Subcutaneous adipose tissue (tissue), 4 donors: ENCODE measurements around the gene BRI3. TPM values are rescaled to one million over a fixed set of nuclear protein-coding genes. Genes with fewer than 3 reads are reported as not detected.

ENCODE experiments used
- total RNA-seq, 4 donors: library from RNA; depleted of rRNA; stranded (reverse); fragments of >200 nt; gene quantifications; one replicate each; pipeline ENCODE4 v1.1.0, GENCODE V29; 2016
- TF ChIP-seq, protein P1 (sequence below): fragments of 450-650 bp; IDR thresholded peaks from one replicate; pipeline ENCODE4 v1.5.1; 2016; ENCODE audit warnings: low read depth, mild to moderate bottlenecking, control low read depth, antibody characterized with exemption, moderate library complexity

The BRI3 gene
- total RNA-seq, 4 donors from 2014 or later, result 69.3 to 106 (median 82.5) TPM

DNA sequence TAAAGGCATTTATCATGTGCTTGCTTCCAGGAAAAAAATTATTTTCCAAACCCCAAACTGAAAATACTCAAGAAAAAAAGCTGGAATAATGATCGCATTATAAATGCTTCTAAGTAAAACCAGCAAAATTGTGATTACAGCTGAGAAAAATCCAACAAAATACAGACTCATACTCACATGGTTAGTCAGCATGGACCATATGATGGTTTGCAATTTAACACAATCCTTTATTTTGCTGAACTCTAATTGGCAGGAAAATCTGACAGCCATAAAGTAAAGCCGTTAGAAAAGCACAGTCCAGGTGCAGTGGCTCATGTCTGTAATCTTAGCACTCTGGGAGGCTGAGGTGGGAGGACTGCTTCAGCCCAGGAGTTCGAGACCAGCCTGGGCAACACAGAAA, 59.6 kb downstream of the BRI3 start:
- TF ChIP-seq, protein P1, sequence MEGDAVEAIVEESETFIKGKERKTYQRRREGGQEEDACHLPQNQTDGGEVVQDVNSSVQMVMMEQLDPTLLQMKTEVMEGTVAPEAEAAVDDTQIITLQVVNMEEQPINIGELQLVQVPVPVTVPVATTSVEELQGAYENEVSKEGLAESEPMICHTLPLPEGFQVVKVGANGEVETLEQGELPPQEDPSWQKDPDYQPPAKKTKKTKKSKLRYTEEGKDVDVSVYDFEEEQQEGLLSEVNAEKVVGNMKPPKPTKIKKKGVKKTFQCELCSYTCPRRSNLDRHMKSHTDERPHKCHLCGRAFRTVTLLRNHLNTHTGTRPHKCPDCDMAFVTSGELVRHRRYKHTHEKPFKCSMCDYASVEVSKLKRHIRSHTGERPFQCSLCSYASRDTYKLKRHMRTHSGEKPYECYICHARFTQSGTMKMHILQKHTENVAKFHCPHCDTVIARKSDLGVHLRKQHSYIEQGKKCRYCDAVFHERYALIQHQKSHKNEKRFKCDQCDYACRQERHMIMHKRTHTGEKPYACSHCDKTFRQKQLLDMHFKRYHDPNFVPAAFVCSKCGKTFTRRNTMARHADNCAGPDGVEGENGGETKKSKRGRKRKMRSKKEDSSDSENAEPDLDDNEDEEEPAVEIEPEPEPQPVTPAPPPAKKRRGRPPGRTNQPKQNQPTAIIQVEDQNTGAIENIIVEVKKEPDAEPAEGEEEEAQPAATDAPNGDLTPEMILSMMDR, result no peak

Other genes with a start within 250 kb of the BRI3 start
- gene LMTK2, start 174.8 kb upstream of the BRI3 start, total RNA-seq, result 10 to 100 TPM in 1 of 4 donors, 1 to 10 TPM in 3; 7.3 to 15.4 (median 8.6) TPM
- not detected for gene BHLHA15, start 70.2 kb upstream of the BRI3 start, total RNA-seq
- gene TECPR1, start 29.5 kb upstream of the BRI3 start, total RNA-seq, result 10 to 100 TPM in 3 of 4 donors, 1 to 10 TPM in 1; 9.7 to 36.2 (median 11.9) TPM
- gene BAIAP2L1, start 119.4 kb downstream of the BRI3 start, total RNA-seq, result 1 to 10 TPM in 3 of 4 donors, under 1 TPM in 1; 0.85 to 3.2 (median 2.2) TPM